T1000 (cell line): ENCODE data around the gene CPNE2.
A peak's percentile ranks its signal among the peaks of the same experiment; 100 is the strongest.
"Not testable (repeated sequence)": the region's sequence is repeated elsewhere in the genome, so short reads cannot be mapped to it uniquely, and the experiment has no call there.

ENCODE experiments used
- DNase-seq: peaks from one replicate; lab custom pipeline; 2025; ENCODE audit warnings: mixed read lengths; lab: John Stamatoyannopoulos, UW

The CPNE2 gene

GRCh38 chr16:57167538-57167937 lies 75.2 kb downstream of the CPNE2 start:
- DNase-seq, result no peak

GRCh38 chr16:57167953-57168352 lies 75.6 kb downstream of the CPNE2 start:
- no peak for DNase-seq

- DNase-seq, result no peak
Observed at GRCh38 chr16:57169327-57169726, 76.9 kb downstream of the CPNE2 start.

- no peak for DNase-seq
Observed at GRCh38 chr16:57172721-57173290, 80.4 kb downstream of the CPNE2 start.

GRCh38 chr16:57175896-57176295 lies 83.5 kb downstream of the CPNE2 start:
- DNase-seq, result no peak

- DNase-seq, result no peak
Observed at GRCh38 chr16:57178196-57178595, 85.8 kb downstream of the CPNE2 start.

- no peak for DNase-seq
Observed at GRCh38 chr16:57178793-57179212, 86.4 kb downstream of the CPNE2 start.

GRCh38 chr16:57179215-57179828 lies 86.9 kb downstream of the CPNE2 start:
- no peak for DNase-seq

- no peak for DNase-seq
Observed at GRCh38 chr16:57184113-57184512, 91.7 kb downstream of the CPNE2 start.

GRCh38 chr16:57184887-57185445 lies 92.6 kb downstream of the CPNE2 start:
- DNase-seq, result no peak

- DNase-seq, result no peak
Observed at GRCh38 chr16:57185446-57185944, 93.1 kb downstream of the CPNE2 start.

- DNase-seq, result peak; percentile 96
Observed at GRCh38 chr16:57185945-57186871, 93.8 kb downstream of the CPNE2 start, which contains the start of the genes PSME3IP1 and RSPRY1. PSME3IP1 (minus strand) TSS chr16:57186039; CDS start chr16:57173854, 12,185 bp downstream. RSPRY1 (plus strand) TSS chr16:57186329; CDS start chr16:57204659, 18,330 bp downstream.

- DNase-seq, result peak; percentile 25
Observed at GRCh38 chr16:57186872-57187854, 94.8 kb downstream of the CPNE2 start.

- not testable (repeated sequence) for DNase-seq
Observed at GRCh38 chr16:57187902-57188710, 95.7 kb downstream of the CPNE2 start.

GRCh38 chr16:57188711-57189002 lies 96.3 kb downstream of the CPNE2 start:
- DNase-seq, result no peak

GRCh38 chr16:57189527-57189926 lies 97.1 kb downstream of the CPNE2 start:
- not testable (repeated sequence) for DNase-seq

- DNase-seq, result no peak
Observed at GRCh38 chr16:57190136-57190535, 97.8 kb downstream of the CPNE2 start.

- DNase-seq, result no peak
Observed at GRCh38 chr16:57191056-57191571, 98.7 kb downstream of the CPNE2 start.

- DNase-seq, result no peak
Observed at GRCh38 chr16:57192146-57192545, 99.8 kb downstream of the CPNE2 start.
